OCI-M2 (cell line): ENCODE results near the gene FAM156B.
A peak's percentile ranks its signal among the peaks of the same experiment; 100 is the strongest.
"Not testable (repeated sequence)": the region's sequence is repeated elsewhere in the genome, so short reads cannot be mapped to it uniquely, and the experiment has no call there.

Experiments
- DNase-seq: peaks from one replicate; lab custom pipeline; 2025; ENCODE audit not compliant: unreplicated experiment; lab: John Stamatoyannopoulos, UW

FAM156B gene

GRCh38 chrX:52914704-52915103 is 17.6 kb downstream of the FAM156B start:
- not testable (repeated sequence) for DNase-seq

GRCh38 chrX:52923781-52924241 is 26.7 kb downstream of the FAM156B start:
- DNase-seq = no peak

GRCh38 chrX:52930214-52930613 is 33.1 kb downstream of the FAM156B start:
- not testable (repeated sequence) for DNase-seq

- DNase-seq = no peak
Observed at GRCh38 chrX:52933213-52933612, 36.1 kb downstream of the FAM156B start.

GRCh38 chrX:52933976-52934703 is 37.0 kb downstream of the FAM156B start:
- DNase-seq = no peak

- DNase-seq = peak; percentile 97
Observed at GRCh38 chrX:52934704-52935469, 37.8 kb downstream of the FAM156B start.

GRCh38 chrX:52935470-52935784 is 38.3 kb downstream of the FAM156B start:
- not testable (repeated sequence) for DNase-seq

- DNase-seq = not testable (repeated sequence)
Observed at GRCh38 chrX:52940704-52941103, 43.6 kb downstream of the FAM156B start.

- DNase-seq = not testable (repeated sequence)
Observed at GRCh38 chrX:52941728-52942127, 44.6 kb downstream of the FAM156B start.

GRCh38 chrX:52945838-52946494 is 48.8 kb downstream of the FAM156B start:
- not testable (repeated sequence) for DNase-seq

GRCh38 chrX:52947501-52947900 is 50.4 kb downstream of the FAM156B start:
- DNase-seq = not testable (repeated sequence)

- DNase-seq = not testable (repeated sequence)
Observed at GRCh38 chrX:52948265-52948664, 51.1 kb downstream of the FAM156B start.

GRCh38 chrX:52949325-52949724 is 52.2 kb downstream of the FAM156B start:
- not testable (repeated sequence) for DNase-seq

- DNase-seq = not testable (repeated sequence)
Observed at GRCh38 chrX:52949884-52950283, 52.8 kb downstream of the FAM156B start.
